K562 (cell line): Measurements from ENCODE around the gene AIFM3. TPM values are rescaled to one million over a fixed set of nuclear protein-coding genes. Genes with fewer than 3 reads are reported as not detected.

Source experiments
- ZFPM2 ChIP-seq: fragments of 250-450 bp; sonication (Bioruptor Pico); IDR thresholded peaks from 2 replicates; pipeline ENCODE4 v1.5.1; 2022; ENCODE audit warnings: mild to moderate bottlenecking
- polyA plus RNA-seq, 8 experiments: library from polyadenylated mRNA; depleted of rRNA in 4 of 8; stranded (reverse) in 5 of 8; unstranded in 3 of 8; fragments of >200 nt; fragmentation: Nextera tagmentation in 2 of 8; fragmentation: Illumina TruSeq in 1 of 8; extraction: Ambion mirVana in 2 of 8; extraction: Trizol in 1 of 8; gene quantifications; 2 replicates each; pipeline versions ENCODE4 v1.2.1 to v1.2.3, GENCODE V29; 2011 to 2014; ENCODE audit warnings: inconsistent platforms in 1 of 8, missing spikeins in 1 of 8
- total RNA-seq, 7 experiments: library from RNA; depleted of rRNA in 6 of 7; stranded (reverse); fragments of >200 nt in 6 of 7; fragmentation: Illumina TruSeq in 2 of 7; extraction: Trizol in 2 of 7; gene quantifications; 2 replicates each; pipeline versions ENCODE4 v1.2.1 to v1.2.3, GENCODE V29; 2011 to 2021; ENCODE audit warnings: low replicate concordance in 1 of 7
- TF ChIP-seq, protein P1 (sequence below): fragments of 200-600 bp; sonication (generic); IDR thresholded peaks from one replicate; pipeline ENCODE4 v1.6.1; 2012; ENCODE audit warnings: mild to moderate bottlenecking, low read depth, low read length, inconsistent platforms
- TF ChIP-seq, protein P2 (sequence below): fragments of 450-650 bp; IDR thresholded peaks from 2 replicates; pipeline ENCODE4 v1.6.1; 2016; ENCODE audit warnings: low read depth

Gene AIFM3
- total and polyA plus RNA-seq, 9 of the 15 experiments (the other 6 are each of a cell fraction or from before 2014, with no cell fraction given): 0.03 to 0.20 (median 0.07) TPM; not detected in 1

- TF ChIP-seq, protein P1, sequence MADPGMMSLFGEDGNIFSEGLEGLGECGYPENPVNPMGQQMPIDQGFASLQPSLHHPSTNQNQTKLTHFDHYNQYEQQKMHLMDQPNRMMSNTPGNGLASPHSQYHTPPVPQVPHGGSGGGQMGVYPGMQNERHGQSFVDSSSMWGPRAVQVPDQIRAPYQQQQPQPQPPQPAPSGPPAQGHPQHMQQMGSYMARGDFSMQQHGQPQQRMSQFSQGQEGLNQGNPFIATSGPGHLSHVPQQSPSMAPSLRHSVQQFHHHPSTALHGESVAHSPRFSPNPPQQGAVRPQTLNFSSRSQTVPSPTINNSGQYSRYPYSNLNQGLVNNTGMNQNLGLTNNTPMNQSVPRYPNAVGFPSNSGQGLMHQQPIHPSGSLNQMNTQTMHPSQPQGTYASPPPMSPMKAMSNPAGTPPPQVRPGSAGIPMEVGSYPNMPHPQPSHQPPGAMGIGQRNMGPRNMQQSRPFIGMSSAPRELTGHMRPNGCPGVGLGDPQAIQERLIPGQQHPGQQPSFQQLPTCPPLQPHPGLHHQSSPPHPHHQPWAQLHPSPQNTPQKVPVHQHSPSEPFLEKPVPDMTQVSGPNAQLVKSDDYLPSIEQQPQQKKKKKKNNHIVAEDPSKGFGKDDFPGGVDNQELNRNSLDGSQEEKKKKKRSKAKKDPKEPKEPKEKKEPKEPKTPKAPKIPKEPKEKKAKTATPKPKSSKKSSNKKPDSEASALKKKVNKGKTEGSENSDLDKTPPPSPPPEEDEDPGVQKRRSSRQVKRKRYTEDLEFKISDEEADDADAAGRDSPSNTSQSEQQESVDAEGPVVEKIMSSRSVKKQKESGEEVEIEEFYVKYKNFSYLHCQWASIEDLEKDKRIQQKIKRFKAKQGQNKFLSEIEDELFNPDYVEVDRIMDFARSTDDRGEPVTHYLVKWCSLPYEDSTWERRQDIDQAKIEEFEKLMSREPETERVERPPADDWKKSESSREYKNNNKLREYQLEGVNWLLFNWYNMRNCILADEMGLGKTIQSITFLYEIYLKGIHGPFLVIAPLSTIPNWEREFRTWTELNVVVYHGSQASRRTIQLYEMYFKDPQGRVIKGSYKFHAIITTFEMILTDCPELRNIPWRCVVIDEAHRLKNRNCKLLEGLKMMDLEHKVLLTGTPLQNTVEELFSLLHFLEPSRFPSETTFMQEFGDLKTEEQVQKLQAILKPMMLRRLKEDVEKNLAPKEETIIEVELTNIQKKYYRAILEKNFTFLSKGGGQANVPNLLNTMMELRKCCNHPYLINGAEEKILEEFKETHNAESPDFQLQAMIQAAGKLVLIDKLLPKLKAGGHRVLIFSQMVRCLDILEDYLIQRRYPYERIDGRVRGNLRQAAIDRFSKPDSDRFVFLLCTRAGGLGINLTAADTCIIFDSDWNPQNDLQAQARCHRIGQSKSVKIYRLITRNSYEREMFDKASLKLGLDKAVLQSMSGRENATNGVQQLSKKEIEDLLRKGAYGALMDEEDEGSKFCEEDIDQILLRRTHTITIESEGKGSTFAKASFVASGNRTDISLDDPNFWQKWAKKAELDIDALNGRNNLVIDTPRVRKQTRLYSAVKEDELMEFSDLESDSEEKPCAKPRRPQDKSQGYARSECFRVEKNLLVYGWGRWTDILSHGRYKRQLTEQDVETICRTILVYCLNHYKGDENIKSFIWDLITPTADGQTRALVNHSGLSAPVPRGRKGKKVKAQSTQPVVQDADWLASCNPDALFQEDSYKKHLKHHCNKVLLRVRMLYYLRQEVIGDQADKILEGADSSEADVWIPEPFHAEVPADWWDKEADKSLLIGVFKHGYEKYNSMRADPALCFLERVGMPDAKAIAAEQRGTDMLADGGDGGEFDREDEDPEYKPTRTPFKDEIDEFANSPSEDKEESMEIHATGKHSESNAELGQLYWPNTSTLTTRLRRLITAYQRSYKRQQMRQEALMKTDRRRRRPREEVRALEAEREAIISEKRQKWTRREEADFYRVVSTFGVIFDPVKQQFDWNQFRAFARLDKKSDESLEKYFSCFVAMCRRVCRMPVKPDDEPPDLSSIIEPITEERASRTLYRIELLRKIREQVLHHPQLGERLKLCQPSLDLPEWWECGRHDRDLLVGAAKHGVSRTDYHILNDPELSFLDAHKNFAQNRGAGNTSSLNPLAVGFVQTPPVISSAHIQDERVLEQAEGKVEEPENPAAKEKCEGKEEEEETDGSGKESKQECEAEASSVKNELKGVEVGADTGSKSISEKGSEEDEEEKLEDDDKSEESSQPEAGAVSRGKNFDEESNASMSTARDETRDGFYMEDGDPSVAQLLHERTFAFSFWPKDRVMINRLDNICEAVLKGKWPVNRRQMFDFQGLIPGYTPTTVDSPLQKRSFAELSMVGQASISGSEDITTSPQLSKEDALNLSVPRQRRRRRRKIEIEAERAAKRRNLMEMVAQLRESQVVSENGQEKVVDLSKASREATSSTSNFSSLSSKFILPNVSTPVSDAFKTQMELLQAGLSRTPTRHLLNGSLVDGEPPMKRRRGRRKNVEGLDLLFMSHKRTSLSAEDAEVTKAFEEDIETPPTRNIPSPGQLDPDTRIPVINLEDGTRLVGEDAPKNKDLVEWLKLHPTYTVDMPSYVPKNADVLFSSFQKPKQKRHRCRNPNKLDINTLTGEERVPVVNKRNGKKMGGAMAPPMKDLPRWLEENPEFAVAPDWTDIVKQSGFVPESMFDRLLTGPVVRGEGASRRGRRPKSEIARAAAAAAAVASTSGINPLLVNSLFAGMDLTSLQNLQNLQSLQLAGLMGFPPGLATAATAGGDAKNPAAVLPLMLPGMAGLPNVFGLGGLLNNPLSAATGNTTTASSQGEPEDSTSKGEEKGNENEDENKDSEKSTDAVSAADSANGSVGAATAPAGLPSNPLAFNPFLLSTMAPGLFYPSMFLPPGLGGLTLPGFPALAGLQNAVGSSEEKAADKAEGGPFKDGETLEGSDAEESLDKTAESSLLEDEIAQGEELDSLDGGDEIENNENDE: no peak
- no peak for TF ChIP-seq ZFPM2 (CRISPR knock-in tag)
- TF ChIP-seq, protein P2, sequence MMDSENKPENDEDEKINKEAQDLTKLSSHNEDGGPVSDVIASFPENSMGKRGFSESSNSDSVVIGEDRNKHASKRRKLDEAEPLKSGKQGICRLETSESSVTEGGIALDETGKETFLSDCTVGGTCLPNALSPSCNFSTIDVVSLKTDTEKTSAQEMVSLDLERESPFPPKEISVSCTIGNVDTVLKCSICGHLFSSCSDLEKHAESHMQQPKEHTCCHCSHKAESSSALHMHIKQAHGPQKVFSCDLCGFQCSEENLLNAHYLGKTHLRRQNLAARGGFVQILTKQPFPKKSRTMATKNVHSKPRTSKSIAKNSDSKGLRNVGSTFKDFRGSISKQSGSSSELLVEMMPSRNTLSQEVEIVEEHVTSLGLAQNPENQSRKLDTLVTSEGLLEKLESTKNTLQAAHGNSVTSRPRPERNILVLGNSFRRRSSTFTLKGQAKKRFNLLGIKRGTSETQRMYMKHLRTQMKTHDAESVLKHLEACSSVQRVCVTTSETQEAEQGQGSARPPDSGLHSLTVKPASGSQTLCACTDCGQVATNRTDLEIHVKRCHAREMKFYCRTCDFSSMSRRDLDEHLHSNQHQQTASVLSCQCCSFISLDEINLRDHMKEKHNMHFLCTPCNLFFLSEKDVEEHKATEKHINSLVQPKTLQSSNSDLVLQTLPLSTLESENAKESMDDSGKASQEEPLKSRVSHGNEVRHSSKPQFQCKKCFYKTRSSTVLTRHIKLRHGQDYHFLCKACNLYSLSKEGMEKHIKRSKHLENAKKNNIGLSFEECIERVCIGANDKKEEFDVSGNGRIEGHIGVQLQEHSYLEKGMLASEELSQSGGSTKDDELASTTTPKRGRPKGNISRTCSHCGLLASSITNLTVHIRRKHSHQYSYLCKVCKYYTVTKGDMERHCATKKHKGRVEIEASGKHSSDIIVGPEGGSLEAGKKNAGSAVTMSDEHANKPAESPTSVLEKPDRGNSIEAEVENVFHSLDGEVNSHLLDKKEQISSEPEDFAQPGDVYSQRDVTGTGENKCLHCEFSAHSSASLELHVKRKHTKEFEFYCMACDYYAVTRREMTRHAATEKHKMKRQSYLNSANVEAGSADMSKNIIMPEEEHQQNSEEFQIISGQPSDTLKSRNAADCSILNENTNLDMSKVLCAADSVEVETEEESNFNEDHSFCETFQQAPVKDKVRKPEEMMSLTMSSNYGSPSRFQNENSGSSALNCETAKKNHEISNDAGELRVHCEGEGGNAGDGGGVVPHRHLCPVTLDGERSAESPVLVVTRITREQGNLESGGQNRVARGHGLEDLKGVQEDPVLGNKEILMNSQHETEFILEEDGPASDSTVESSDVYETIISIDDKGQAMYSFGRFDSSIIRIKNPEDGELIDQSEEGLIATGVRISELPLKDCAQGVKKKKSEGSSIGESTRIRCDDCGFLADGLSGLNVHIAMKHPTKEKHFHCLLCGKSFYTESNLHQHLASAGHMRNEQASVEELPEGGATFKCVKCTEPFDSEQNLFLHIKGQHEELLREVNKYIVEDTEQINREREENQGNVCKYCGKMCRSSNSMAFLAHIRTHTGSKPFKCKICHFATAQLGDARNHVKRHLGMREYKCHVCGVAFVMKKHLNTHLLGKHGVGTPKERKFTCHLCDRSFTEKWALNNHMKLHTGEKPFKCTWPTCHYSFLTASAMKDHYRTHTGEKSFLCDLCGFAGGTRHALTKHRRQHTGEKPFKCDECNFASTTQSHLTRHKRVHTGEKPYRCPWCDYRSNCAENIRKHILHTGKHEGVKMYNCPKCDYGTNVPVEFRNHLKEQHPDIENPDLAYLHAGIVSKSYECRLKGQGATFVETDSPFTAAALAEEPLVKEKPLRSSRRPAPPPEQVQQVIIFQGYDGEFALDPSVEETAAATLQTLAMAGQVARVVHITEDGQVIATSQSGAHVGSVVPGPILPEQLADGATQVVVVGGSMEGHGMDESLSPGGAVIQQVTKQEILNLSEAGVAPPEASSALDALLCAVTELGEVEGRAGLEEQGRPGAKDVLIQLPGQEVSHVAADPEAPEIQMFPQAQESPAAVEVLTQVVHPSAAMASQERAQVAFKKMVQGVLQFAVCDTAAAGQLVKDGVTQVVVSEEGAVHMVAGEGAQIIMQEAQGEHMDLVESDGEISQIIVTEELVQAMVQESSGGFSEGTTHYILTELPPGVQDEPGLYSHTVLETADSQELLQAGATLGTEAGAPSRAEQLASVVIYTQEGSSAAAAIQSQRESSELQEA: no peak
Observed at GRCh38 chr22:20937794-20938671, 29.0 kb upstream of the AIFM3 start (continued).
